Inflammatory macrophage treated with lipopolysaccharide for 4 hours (primary cell): ENCODE results near the gene NUTM2D.
"Not testable (repeated sequence)": the region's sequence is repeated elsewhere in the genome, so short reads cannot be mapped to it uniquely, and the experiment has no call there.

Source experiments
- DNase-seq: peaks from one replicate; pipeline ENCODE4 v3.0.0-alpha.2; 2020

NUTM2D gene

GRCh38 chr10:87383149-87383857, 25.8 kb downstream of the NUTM2D start:
- DNase-seq, result not testable (repeated sequence)

DNA sequence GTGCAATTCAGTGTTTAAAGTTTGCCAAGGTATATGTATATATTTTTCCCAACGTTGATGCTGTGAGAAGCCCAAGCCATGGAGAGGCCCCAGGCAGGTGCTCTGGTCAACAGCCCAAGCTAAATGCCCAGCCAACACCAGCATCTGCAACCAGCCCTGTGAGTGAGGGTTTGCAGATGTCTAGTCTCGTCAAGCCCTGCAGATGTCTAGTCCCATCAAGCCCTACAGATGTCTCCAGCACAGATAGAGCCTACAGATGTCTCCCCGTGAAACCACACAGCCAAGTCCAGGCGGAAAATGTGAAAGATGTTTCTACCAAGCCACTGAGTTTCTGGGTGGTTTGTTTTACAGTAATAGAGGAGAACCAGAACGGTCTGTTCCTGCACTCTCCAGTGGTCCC, 26.7 kb downstream of the NUTM2D start:
- not testable (repeated sequence) for DNase-seq

DNA sequence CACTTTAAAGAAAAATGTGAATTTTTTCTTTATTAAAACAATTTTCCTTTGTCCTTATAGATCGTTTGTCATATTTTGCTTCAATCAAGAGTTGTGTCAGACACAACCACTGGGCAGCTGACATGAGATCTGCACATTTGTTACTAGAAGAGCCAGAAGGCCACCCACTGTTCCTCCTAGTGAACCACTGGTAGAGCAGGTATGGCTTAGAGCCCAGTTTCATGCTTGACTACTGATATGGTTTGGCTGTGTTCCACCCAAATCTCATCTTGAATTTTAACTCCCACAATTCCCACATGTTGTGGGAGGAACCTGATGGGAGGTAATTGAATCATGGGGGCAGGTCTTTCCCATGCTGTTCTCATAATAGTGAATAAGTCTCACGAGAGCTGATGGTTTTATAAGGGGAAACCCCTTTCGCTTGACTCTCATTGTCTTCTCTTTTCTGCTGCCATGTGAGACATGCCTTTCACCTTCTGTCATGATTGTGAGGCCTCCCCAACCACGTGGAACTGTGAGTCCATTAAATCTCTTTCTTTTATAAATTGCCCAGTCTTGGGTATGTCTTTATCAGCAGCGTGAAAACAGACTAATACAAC, 28.3 kb downstream of the NUTM2D start:
- DNase-seq, result not testable (repeated sequence)

DNA sequence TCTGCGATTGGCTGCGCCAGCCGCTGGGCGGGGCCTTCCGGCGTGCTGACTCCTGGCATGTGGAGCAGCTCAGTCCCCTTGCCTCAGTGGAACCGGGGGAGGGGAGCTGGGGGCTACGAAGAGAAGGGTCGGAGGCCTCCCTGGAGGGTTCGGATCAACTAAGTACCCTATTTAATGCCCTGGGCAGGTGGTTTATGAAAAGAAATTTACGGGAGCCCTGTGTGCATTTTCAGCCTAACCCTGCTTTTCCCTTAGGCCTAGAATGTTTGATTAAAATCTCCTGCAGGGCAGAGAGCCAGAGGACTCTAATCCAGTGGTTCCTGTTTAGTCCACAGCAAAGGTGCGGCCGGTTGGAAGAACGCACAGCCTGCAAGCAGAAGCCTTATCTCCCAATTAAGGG, 33.8 kb downstream of the NUTM2D start:
- DNase-seq, result not testable (repeated sequence)

DNA sequence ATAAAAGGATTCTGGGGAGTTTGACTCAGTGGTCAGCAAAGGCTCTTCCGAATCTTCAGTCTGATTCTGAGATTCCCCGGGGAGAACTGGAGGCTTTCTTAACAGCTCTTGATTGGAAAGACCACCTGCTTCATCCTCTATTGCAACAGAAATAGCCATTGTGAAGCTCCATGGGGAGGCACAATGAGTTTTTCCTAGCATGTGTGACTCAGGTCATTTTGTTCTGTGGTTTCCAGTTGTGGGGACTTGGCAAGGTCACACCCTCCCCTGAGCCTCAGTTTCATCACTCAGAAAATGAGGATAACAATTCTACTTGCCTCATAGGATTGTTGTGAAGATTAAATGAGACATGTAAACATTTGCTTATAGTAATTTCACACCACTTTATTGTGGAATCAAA, 38.7 kb downstream of the NUTM2D start:
- DNase-seq, result not testable (repeated sequence)

DNA sequence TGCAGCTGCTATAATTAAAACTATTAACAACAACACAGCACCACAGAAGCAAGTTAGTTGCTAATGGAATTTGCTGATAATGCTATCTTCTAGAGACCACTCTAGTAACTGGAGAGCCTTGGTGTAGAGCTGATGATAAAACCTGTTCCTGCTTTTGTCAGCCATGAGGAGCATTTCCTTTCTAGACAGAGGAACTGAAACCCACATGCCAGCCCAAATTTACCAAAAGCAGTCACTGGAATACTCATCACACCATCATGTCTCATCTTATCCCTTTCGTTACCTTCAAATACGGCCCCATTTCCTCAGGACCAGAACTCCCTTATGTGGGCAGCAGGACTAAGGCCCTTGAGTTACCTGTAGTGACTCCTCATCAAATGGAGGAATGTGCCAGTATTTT, 40.9 kb downstream of the NUTM2D start:
- not testable (repeated sequence) for DNase-seq

- DNase-seq, result not testable (repeated sequence)
These were observed 50.2 kb downstream of the NUTM2D start for GRCh38 chr10:87407516-87408467.

GRCh38 chr10:87413921-87414320, 56.4 kb downstream of the NUTM2D start:
- DNase-seq, result not testable (repeated sequence)
